ENCODE results near the gene ENO4.

The ENO4 gene

GRCh38 chr10:116849248-116850057 is at the start of gene ENO4:
Gene ENO4 (plus strand): TSS chr10:116849499. CDS start chr10:116849567, 68 bp downstream.
- Histone ChIP-seq H3K27ac (peak within 1 kb of the TSS in 19 of 21 experiments; percentile 44 to 90 (median 67)), H3K4me3 (peak within 1 kb of the TSS; percentile 47 to 75 (median 54))

GRCh38 chr10:116800286-116800929 is 48.9 kb upstream of the ENO4 start:
- H3K4me3 ChIP-seq = no peak overlapping the region

DNA sequence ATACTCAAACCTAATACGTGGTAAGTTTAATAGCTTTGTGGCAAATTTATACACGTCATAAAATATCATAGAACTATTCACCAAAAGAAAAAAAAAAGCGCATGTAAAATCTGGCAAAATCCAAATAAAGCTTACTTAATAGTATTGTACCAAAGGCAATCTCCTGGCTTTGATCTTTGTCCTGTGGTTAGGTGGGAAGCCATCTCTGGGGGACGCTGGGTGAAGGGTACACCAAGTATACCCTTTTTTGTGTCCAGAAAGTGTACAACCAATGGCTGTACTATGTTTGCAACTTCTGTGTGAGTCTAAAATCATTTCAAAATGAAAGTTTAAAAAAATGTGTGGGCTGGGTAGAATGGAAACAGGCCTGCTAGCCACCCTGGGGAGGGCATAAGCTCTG is 47.6 kb upstream of the ENO4 start:
- no peak overlapping the region for H3K27ac ChIP-seq
- no peak overlapping the region for H3K4me3 ChIP-seq

More at GRCh38 chr10:116800286-116800929, 48.9 kb upstream of the ENO4 start:
- H3K27ac ChIP-seq = no peak overlapping the region

GRCh38 chr10:116802474-116802873 is 46.8 kb upstream of the ENO4 start:
- Histone ChIP-seq H3K27ac (no peak overlapping the region), H3K4me3 (no peak overlapping the region)

- Histone ChIP-seq H3K27ac (no peak overlapping the region), H3K4me3 (no peak overlapping the region)
These were observed 46.4 kb upstream of the ENO4 start for GRCh38 chr10:116802876-116803275.

GRCh38 chr10:116803451-116804249 is 45.6 kb upstream of the ENO4 start:
- no peak overlapping the region for H3K4me3 ChIP-seq

GRCh38 chr10:116808706-116809105 is 40.6 kb upstream of the ENO4 start:
- Histone ChIP-seq H3K27ac (no peak overlapping the region), H3K4me3 (no peak overlapping the region)

More at GRCh38 chr10:116803451-116804249, 45.6 kb upstream of the ENO4 start:
- no peak overlapping the region for H3K27ac ChIP-seq

DNA sequence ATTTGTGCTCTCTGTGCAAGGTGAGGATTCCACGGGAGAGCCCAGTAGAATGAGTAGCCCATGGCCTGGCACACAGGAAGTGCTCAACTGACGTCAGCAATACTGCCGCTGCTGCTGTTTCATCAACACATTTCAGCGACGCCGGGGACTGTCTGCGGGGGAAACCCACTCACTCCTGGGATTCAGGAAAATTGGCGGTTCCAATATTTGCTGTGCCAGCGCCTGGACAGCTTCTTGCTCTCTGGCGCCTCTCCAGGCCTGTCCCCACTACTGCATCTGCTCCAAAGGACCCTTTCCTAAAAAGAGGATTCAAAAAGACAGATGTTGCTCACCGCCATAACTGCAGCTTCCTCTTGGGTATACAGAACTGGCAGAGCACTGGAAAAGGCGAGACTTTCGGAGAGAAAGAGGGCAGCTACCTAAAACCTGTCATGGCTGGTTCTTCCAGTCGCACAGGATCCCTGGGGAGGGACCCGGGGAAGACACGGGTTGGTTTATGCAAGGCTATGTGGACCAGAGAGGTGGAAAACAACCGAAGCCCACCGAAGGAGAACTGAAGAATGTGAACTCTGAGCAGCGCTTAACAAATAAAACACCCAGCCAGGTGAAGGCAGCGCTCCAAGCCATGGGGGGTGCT is 39.7 kb upstream of the ENO4 start:
- Histone ChIP-seq H3K27ac (no peak overlapping the region), H3K4me3 (peak overlapping the region in 3 of 7 experiments; percentile 3 to 20 (median 12))

DNA sequence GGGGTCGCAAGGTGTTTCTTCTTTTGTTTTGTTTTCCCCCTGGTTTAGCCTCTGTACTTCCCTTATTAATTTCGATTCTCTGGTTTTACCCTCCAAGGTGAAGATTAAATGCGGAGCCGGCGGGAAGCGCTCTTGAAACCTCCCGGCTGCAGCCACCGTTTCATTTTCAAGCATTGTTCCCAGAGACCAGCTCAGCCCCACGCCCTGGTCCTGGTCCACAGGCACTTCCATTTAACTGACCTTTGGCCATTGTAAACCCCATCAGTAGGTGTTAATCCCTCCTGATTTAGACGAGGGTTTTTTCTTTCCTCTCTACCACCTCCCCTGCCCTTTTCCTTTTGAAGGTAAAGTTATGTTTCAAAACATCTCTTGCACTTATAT is 39.2 kb upstream of the ENO4 start:
- no peak overlapping the region for H3K27ac ChIP-seq
- H3K4me3 ChIP-seq = peak overlapping the region in 2 of 7 experiments; percentile 3 to 20

- Histone ChIP-seq H3K27ac (no peak overlapping the region), H3K4me3 (no peak overlapping the region)
These were observed 38.4 kb upstream of the ENO4 start for GRCh38 chr10:116810895-116811294.

DNA sequence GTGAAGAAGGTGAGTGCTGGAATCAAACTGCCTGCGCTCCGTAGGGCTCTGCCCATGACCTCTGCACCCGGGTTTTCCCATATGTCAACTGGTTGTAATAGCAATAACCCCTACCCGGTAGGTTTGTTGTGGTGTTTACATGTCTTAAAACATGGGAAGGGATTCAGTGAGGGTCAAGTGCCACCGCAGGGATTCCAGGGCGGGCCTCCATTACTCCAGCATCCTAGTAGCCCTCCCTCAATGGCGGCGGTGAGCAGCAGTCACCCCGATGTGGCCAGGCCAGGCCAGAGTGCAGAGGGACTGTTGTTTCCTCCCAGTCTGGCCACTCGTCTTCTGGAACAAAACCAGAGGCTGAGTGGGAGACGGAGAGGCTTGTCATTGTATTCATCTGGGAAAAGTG is 37.6 kb upstream of the ENO4 start:
- H3K27ac ChIP-seq = no peak overlapping the region
- no peak overlapping the region for H3K4me3 ChIP-seq

DNA sequence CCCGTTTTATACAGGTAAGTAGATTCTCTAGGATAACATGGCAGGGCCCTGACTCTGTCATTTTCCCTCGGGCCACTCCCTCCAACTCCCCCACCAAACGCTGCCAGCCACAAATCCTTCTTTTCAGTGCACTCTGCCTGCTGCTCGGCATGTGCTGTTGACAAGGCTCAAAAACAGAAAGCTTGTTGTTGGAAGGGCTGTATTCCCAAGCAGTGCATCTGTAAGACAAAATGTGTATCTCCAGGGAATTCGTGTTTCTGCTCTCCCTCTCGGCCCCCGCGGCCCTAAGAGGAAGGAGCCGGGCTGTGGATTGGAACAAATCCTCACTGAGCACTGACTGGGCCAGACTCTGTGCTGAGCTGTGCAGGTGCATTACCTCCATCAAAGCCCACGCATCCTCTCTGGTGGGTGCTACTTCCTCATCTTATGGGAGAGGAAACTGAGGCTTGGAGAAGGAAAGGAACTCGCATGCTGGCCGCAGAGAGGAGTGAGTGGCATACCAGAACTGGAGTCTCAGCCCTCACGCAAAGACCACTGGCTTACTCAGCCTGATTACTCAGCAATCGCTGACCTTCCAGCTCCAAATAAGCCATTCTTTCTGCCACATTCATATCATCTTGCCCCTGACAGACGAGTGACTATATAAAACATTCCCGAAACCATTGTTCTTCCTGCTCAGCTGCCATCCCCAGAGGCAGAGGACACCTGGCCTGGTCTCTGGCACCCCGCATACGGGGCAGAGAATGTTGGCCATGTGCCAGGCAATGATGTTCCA is 33.5 kb upstream of the ENO4 start:
- H3K27ac ChIP-seq = no peak overlapping the region
- no peak overlapping the region for H3K4me3 ChIP-seq

DNA sequence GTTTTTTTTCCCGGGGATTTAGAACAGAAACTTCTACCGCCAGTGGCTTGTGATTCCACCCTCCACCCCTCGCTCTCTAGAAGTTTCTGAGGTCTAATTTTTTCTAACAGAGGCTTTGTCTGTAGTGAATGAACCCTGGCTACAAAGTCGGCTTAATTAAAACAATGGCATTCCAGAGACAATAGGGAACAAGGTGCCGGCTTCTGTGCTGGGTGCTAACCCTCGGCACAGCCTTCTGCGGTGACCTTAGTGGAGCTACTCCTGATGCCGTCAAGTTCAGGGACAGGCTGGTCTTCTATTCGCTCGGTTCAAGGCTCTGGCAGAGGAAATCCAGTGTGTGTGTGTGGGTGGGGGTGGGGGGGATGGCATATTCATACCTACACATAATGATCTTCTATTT is 32.1 kb upstream of the ENO4 start:
- no peak overlapping the region for H3K27ac ChIP-seq
- no peak overlapping the region for H3K4me3 ChIP-seq

DNA sequence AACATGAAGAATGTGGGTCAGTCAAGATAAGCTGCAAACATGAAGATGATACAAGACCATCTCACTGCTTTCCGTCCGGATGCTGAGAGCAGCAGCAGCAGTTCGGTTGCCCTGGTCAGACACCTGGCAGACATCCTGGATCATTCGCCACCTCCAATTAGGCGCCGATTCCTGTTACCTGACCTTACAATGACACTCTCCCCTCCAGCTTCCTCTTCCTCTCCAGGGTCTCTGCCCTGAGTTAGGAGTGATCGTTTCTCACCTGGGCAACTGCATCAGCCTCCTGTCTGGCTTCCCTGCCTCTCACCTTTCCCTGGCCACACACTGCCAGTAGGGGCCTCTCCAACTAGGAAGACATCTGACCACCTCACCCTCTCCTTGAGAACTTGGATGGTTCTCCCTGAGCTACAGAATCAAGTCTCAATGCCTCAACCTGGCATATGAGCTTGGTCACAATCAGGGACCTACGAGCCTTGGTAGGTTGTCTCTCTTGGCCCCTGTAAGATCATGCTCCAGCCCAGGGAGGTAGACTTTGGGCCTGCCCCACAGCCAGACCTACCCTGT is 31.4 kb upstream of the ENO4 start:
- Histone ChIP-seq H3K27ac (no peak overlapping the region), H3K4me3 (no peak overlapping the region)

GRCh38 chr10:116819999-116820677 is 29.2 kb upstream of the ENO4 start:
- H3K4me3 ChIP-seq = no peak overlapping the region
- H3K27ac ChIP-seq = no peak overlapping the region

GRCh38 chr10:116825901-116826300 is 23.4 kb upstream of the ENO4 start:
- Histone ChIP-seq H3K4me3 (no peak overlapping the region), H3K27ac (no peak overlapping the region)

GRCh38 chr10:116826803-116827202 is 22.5 kb upstream of the ENO4 start:
- Histone ChIP-seq H3K4me3 (no peak overlapping the region), H3K27ac (no peak overlapping the region)

- no peak overlapping the region for H3K4me3 ChIP-seq
These were observed 22.1 kb upstream of the ENO4 start for GRCh38 chr10:116827214-116827671.

More at GRCh38 chr10:116827214-116827671, 22.1 kb upstream of the ENO4 start:
- H3K27ac ChIP-seq = no peak overlapping the region

Data from skin epidermis (tissue), 12 donors.